GM10266 (cell line): ENCODE data around the gene IL17RE.
"Not testable (repeated sequence)": the region's sequence is repeated elsewhere in the genome, so short reads cannot be mapped to it uniquely, and the experiment has no call there.

Experiments used
- DNase-seq: peaks from one replicate; pipeline ENCODE4 v3.0.0; 2012; ENCODE audit errors: extremely low spot score
- TF ChIP-seq, protein P1 (sequence below): IDR thresholded peaks from 2 replicates; pipeline ENCODE4 v1.5.1; 2012; ENCODE audit warnings: mild to moderate bottlenecking, low read depth; ENCODE audit not compliant: control insufficient read depth, insufficient read depth; ENCODE audit errors: missing control alignments

Gene IL17RE

GRCh38 chr3:9902372-9903237 is at the start of gene IL17RE:
TSS of gene IL17RE (plus strand) at chr3:9902848. CDS start at chr3:9902933, 85 bp downstream.
- DNase-seq = no peak
- TF ChIP-seq, protein P1, sequence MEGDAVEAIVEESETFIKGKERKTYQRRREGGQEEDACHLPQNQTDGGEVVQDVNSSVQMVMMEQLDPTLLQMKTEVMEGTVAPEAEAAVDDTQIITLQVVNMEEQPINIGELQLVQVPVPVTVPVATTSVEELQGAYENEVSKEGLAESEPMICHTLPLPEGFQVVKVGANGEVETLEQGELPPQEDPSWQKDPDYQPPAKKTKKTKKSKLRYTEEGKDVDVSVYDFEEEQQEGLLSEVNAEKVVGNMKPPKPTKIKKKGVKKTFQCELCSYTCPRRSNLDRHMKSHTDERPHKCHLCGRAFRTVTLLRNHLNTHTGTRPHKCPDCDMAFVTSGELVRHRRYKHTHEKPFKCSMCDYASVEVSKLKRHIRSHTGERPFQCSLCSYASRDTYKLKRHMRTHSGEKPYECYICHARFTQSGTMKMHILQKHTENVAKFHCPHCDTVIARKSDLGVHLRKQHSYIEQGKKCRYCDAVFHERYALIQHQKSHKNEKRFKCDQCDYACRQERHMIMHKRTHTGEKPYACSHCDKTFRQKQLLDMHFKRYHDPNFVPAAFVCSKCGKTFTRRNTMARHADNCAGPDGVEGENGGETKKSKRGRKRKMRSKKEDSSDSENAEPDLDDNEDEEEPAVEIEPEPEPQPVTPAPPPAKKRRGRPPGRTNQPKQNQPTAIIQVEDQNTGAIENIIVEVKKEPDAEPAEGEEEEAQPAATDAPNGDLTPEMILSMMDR = no peak

GRCh38 chr3:9854291-9854940 is 48.2 kb upstream of the IL17RE start:
- not testable (repeated sequence) for DNase-seq

- TF ChIP-seq, protein P1 = no peak
- DNase-seq = no peak
Measured at GRCh38 chr3:9855594-9855993, 47.1 kb upstream of the IL17RE start.

GRCh38 chr3:9859530-9860025 is 43.1 kb upstream of the IL17RE start:
- TF ChIP-seq, protein P1 = no peak
- no peak for DNase-seq

- TF ChIP-seq, protein P1 = no peak
Measured at GRCh38 chr3:9861201-9861600, 41.4 kb upstream of the IL17RE start.

DNA sequence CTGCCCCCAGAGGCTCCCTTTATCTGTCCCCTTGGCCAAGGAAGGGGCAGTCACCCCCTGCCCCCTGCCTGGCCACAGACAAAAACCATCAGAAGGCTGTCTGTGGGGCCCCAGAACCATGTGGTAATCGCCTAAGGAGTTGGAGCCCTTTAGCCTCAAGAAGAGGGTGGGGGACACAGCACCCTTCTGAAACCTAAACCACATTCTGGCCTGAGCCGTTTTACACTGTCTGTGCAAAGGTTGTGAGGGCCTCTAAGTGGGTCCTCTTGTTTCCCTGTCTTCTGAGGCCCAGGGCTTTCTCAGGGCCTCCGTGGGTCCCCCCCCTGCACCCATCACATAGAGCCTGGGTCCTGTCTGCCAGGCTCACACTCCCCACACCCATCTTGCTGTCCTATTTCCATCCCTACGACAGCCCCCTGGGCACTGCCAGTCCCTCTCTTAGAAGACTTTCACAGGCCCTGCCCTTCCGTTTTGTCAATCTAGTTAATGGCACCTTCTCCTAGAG is 41.0 kb upstream of the IL17RE start:
- no peak for DNase-seq
- TF ChIP-seq, protein P1 = no peak

More at GRCh38 chr3:9861201-9861600, 41.4 kb upstream of the IL17RE start:
- no peak for DNase-seq

DNA sequence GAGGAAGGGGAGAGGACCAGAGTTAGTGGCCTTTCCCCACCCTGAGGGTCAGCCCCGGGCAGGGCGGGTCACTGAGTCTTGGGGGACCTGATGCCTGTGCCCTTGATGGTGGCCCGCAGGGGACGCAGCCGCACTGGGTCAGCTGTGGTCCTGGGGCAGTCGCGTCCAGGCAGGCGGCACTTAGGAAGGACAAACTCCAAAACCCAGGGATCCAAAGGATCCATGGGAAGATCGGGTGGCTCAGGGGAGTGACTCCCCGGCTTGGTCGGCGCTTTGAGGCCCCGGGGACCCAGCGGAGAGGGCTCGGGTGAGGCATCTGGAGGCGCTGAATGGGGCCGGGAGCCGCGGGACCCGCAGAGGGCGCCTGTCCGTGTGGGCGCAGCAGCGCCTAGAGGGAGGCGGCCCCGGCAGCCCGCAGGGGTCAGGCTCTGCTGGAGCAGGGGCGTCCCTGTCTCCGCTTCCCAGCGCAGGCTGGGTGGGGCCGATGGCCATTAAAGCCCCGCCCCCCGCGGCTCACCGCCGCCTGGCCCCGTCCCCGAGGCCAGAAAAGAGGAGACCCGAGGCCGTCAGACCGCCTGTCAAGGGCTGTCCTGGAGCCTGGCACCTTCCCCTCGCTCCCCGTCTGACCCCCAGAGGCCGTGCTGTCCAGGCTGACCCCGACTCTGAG is 40.1 kb upstream of the IL17RE start:
- TF ChIP-seq, protein P1 = peak; percentile 39
- DNase-seq = no peak
